HL-60 (cell line): ENCODE data around the gene SCUBE2.

ENCODE experiments used
- GABPA ChIP-seq: IDR thresholded peaks from 2 replicates; pipeline ENCODE4 v1.6.1; 2012; ENCODE audit warnings: low read depth
- POLR2AphosphoS5 ChIP-seq: IDR thresholded peaks from 2 replicates; pipeline ENCODE4 v1.6.1; 2012; ENCODE audit warnings: low read depth
- SPI1 ChIP-seq: IDR thresholded peaks from 2 replicates; pipeline ENCODE4 v1.6.1; 2012; ENCODE audit warnings: low read depth, mild to moderate bottlenecking, borderline replicate concordance
- TF ChIP-seq, protein P1 (sequence below): IDR thresholded peaks from one replicate; pipeline ENCODE4 v1.5.1; 2011; ENCODE audit warnings: low read length, control low read depth, inconsistent platforms; ENCODE audit not compliant: insufficient read depth
- TF ChIP-seq, protein P2 (sequence below): IDR thresholded peaks from 2 replicates; pipeline ENCODE4 v1.6.1; 2012; ENCODE audit warnings: low read depth; ENCODE audit not compliant: insufficient replicate concordance

DNA sequence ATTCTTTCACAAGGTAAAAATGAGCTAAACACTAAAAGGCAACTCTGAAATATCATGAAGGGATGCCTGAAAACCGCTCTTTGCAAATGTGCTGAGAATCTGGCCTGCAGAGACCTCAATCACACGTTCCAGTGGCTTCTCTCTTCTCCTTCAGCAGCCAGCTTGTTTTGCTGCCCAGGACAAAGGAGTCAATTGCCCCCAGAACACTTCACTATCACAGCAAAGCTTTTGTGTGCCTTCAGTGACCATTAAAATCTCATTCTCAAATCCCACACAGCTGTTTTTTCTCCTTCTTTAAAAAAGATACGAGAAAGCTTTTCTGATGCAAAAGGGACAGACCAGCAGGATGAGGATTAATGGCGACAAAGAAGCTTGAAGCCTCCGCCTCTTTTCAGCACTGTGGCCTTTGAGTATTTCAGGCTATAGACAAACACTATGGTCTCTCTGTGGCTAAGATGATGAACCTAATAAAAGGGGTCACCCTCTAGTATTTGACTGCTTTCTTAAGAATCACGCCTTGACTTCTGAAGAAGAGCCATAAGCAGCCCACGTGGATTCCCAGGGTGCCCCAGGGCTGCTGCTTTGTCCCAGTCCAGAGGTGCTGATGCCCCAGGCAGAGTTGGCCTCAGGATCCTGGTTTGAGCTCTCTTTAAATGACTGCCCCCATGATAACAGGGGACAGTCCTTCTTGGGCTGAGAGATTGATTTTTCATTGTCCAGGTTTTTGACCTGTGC, 54.2 kb downstream of the SCUBE2 start:
- TF ChIP-seq, protein P1, sequence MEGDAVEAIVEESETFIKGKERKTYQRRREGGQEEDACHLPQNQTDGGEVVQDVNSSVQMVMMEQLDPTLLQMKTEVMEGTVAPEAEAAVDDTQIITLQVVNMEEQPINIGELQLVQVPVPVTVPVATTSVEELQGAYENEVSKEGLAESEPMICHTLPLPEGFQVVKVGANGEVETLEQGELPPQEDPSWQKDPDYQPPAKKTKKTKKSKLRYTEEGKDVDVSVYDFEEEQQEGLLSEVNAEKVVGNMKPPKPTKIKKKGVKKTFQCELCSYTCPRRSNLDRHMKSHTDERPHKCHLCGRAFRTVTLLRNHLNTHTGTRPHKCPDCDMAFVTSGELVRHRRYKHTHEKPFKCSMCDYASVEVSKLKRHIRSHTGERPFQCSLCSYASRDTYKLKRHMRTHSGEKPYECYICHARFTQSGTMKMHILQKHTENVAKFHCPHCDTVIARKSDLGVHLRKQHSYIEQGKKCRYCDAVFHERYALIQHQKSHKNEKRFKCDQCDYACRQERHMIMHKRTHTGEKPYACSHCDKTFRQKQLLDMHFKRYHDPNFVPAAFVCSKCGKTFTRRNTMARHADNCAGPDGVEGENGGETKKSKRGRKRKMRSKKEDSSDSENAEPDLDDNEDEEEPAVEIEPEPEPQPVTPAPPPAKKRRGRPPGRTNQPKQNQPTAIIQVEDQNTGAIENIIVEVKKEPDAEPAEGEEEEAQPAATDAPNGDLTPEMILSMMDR = no peak
- TF ChIP-seq GABPA = no peak
- TF ChIP-seq POLR2AphosphoS5 = no peak
- TF ChIP-seq, protein P2, sequence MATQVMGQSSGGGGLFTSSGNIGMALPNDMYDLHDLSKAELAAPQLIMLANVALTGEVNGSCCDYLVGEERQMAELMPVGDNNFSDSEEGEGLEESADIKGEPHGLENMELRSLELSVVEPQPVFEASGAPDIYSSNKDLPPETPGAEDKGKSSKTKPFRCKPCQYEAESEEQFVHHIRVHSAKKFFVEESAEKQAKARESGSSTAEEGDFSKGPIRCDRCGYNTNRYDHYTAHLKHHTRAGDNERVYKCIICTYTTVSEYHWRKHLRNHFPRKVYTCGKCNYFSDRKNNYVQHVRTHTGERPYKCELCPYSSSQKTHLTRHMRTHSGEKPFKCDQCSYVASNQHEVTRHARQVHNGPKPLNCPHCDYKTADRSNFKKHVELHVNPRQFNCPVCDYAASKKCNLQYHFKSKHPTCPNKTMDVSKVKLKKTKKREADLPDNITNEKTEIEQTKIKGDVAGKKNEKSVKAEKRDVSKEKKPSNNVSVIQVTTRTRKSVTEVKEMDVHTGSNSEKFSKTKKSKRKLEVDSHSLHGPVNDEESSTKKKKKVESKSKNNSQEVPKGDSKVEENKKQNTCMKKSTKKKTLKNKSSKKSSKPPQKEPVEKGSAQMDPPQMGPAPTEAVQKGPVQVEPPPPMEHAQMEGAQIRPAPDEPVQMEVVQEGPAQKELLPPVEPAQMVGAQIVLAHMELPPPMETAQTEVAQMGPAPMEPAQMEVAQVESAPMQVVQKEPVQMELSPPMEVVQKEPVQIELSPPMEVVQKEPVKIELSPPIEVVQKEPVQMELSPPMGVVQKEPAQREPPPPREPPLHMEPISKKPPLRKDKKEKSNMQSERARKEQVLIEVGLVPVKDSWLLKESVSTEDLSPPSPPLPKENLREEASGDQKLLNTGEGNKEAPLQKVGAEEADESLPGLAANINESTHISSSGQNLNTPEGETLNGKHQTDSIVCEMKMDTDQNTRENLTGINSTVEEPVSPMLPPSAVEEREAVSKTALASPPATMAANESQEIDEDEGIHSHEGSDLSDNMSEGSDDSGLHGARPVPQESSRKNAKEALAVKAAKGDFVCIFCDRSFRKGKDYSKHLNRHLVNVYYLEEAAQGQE = no peak
- TF ChIP-seq SPI1 = no peak
